ENCODE measurements around the gene PSMC6. TPM values are rescaled to one million over a fixed set of nuclear protein-coding genes. Genes with fewer than 3 reads are reported as not detected.

The PSMC6 gene
- total RNA-seq, 4 donors from 2014 or later = 98.8 to 146 (median 125) TPM

DNA sequence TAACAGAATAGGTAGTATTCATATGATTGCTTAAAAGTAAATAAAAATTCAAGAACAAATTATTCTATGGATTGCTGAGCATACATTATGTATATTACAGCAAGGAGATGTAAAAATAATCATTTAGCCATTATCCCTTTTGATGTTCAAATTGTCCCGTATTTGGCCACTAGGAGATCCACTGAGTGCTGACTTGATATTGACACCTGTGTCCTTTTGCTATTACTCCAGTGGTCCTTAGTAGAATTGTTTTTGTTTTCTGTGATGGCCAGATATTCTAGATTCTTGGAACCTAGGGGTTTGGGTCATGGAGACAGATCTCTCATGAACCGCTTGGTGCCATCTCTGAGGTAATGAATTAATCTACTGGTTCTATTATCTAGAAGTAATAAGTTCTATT lies 28.4 kb upstream of the PSMC6 start:
- no peak overlapping the region for H3K27ac ChIP-seq
- intact Hi-C loops (cut with DNase I) = no loop called here
- WGBS, 2 donors = 95 to 97% methylated on average over 2 of the region's 2 CpGs

GRCh38 chr14:52683985-52684520 lies 22.9 kb upstream of the PSMC6 start:
- Histone ChIP-seq H3K4me3 (replicated peaks in 1 of 3) (no peak overlapping the region), H3K27ac (no peak overlapping the region), H3K36me3 (no peaks in the 10 kb centered on the region), H3K9me3 (no peaks in the 10 kb centered on the region), H3K4me1 (peaks cover 5 to 8% of the 10 kb centered on the region in 2 donors), H3K27me3 (no peaks in the 10 kb centered on the region)
- TF ChIP-seq POLR2A (IDR thresholded peaks at IDR 0.05) (no peak), CTCF (IDR thresholded peaks at IDR 0.05) (no peak)
- WGBS, 2 donors = 85 to 87% methylated on average over 2 of the region's 2 CpGs
- DNase-seq = no peak
- intact Hi-C loops (cut with DNase I) = no loop called here

More for the DNA sequence above, 28.4 kb upstream of the PSMC6 start:
- TF ChIP-seq CTCF (IDR thresholded peaks at IDR 0.05) = peak in 1 of 6 experiments; percentile 7
- TF ChIP-seq POLR2A (IDR thresholded peaks at IDR 0.05) = no peak
- H3K4me3 ChIP-seq (replicated peaks in 1 of 3) = no peak overlapping the region
- H3K27me3 ChIP-seq = no peaks in the 10 kb centered on the region
- H3K4me1 ChIP-seq = no peaks in the 10 kb centered on the region
- H3K9me3 ChIP-seq = no peaks in the 10 kb centered on the region
- peaks cover 0 to 17% of the 10 kb centered on the region in 2 donors for H3K36me3 ChIP-seq
- no peak for DNase-seq

- Histone ChIP-seq H3K27me3 (no peaks in the 10 kb centered on the region), H3K9me3 (no peaks in the 10 kb centered on the region), H3K4me3 (replicated peaks in 1 of 3) (no peak overlapping the region), H3K4me1 (peaks cover 8 to 10% of the 10 kb centered on the region in 2 donors), H3K27ac (no peak overlapping the region), H3K36me3 (no peaks in the 10 kb centered on the region)
- DNase-seq = no peak
- WGBS, 2 donors = 100% methylated on average over 1 of the region's 1 CpG
- TF ChIP-seq CTCF (IDR thresholded peaks at IDR 0.05) (no peak), POLR2A (IDR thresholded peaks at IDR 0.05) (no peak)
- intact Hi-C loops (cut with DNase I) = no loop called here
Measured at GRCh38 chr14:52686176-52686575, 20.8 kb upstream of the PSMC6 start.

GRCh38 chr14:52690983-52691760 lies 15.8 kb upstream of the PSMC6 start:
- no peak for TF ChIP-seq CTCF (IDR thresholded peaks at IDR 0.05)
- TF ChIP-seq POLR2A (IDR thresholded peaks at IDR 0.05) = no peak
- intact Hi-C loops (cut with DNase I) = no loop called here

More at GRCh38 chr14:52690983-52691760, 15.8 kb upstream of the PSMC6 start:
- WGBS, 2 donors = 55 to 62% methylated on average over 7 of the region's 7 CpGs
- H3K27me3 ChIP-seq = no peaks in the 10 kb centered on the region
- DNase-seq = peak in 1 of 2 donors; percentile 24
- H3K9me3 ChIP-seq = no peaks in the 10 kb centered on the region
- H3K36me3 ChIP-seq = no peaks in the 10 kb centered on the region
- peak overlapping the region in 1 of 3 donors; percentile 41 for H3K27ac ChIP-seq
- peaks cover 20 to 30% of the 10 kb centered on the region in 2 donors for H3K4me1 ChIP-seq
- H3K4me3 ChIP-seq (replicated peaks in 1 of 3) = no peak overlapping the region
